ENCODE results near the gene SPATA13.

SPATA13 gene

GRCh38 chr13:24168979-24169378 is 8.5 kb downstream of the SPATA13 start:
- no peak for DNase-seq

- DNase-seq: no peak
Measured at GRCh38 chr13:24172071-24172470, 11.6 kb downstream of the SPATA13 start.

- no peak for DNase-seq
Measured at GRCh38 chr13:24173795-24174194, 13.3 kb downstream of the SPATA13 start.

GRCh38 chr13:24175847-24176246 is 15.3 kb downstream of the SPATA13 start:
- DNase-seq: no peak

GRCh38 chr13:24176351-24177101 is 16.0 kb downstream of the SPATA13 start:
- no peak for DNase-seq

GRCh38 chr13:24178847-24179485 is 18.4 kb downstream of the SPATA13 start:
- no peak for DNase-seq

GRCh38 chr13:24179486-24179850 is 18.9 kb downstream of the SPATA13 start:
- no peak for DNase-seq

GRCh38 chr13:24180750-24181377 is 20.3 kb downstream of the SPATA13 start:
- no peak for DNase-seq

- no peak for DNase-seq
Measured at GRCh38 chr13:24181991-24182702, 21.6 kb downstream of the SPATA13 start.

GRCh38 chr13:24182703-24183081 is 22.2 kb downstream of the SPATA13 start:
- no peak for DNase-seq

GRCh38 chr13:24183741-24184182 is 23.2 kb downstream of the SPATA13 start:
- no peak for DNase-seq

- DNase-seq: no peak
Measured at GRCh38 chr13:24184265-24184841, 23.8 kb downstream of the SPATA13 start.

- no peak for DNase-seq
Measured at GRCh38 chr13:24184882-24185281, 24.4 kb downstream of the SPATA13 start.

- no peak for DNase-seq
Measured at GRCh38 chr13:24185591-24186232, 25.2 kb downstream of the SPATA13 start.

- DNase-seq: no peak
Measured at GRCh38 chr13:24187185-24187584, 26.7 kb downstream of the SPATA13 start.

GRCh38 chr13:24192057-24192810 is 31.7 kb downstream of the SPATA13 start:
- no peak for DNase-seq

- DNase-seq: no peak
Measured at GRCh38 chr13:24192811-24193162, 32.3 kb downstream of the SPATA13 start.

- DNase-seq: no peak
Measured at GRCh38 chr13:24194447-24194846, 33.9 kb downstream of the SPATA13 start.

GRCh38 chr13:24195626-24196025 is 35.1 kb downstream of the SPATA13 start:
- DNase-seq: no peak

GRCh38 chr13:24196593-24197197 is 36.2 kb downstream of the SPATA13 start:
- DNase-seq: no peak

- no peak for DNase-seq
Measured at GRCh38 chr13:24199016-24199415, 38.5 kb downstream of the SPATA13 start.

GRCh38 chr13:24202215-24202614 is 41.7 kb downstream of the SPATA13 start:
- no peak for DNase-seq
